H9 (cell line): ENCODE results near the gene SERPINB11. TPM values are rescaled to one million over a fixed set of nuclear protein-coding genes. Genes with fewer than 3 reads are reported as not detected.

Experiments used
- DNase-seq: peaks from one replicate; pipeline ENCODE4 v3.0.0-alpha.2; 2017
- H2AFZ ChIP-seq: one replicate; pipeline ENCODE4 v1.6.1; 2013; ENCODE audit warnings: mild to moderate bottlenecking, low read length, control low read depth, moderate library complexity
- H2AK5ac ChIP-seq: 2 replicates; pipeline ENCODE4 v1.6.1; 2013; ENCODE audit warnings: low read length, control low read depth, mixed read lengths; ENCODE audit not compliant: insufficient read length
- H2BK120ac ChIP-seq: one replicate; pipeline ENCODE4 v1.6.1; 2013; ENCODE audit warnings: low read depth, mild to moderate bottlenecking, low read length, control low read depth, inconsistent platforms; ENCODE audit not compliant: poor library complexity, severe bottlenecking
- H2BK12ac ChIP-seq: 2 replicates; pipeline ENCODE4 v1.6.1; 2013; ENCODE audit warnings: low read length, control low read depth, mixed read lengths, low read depth; ENCODE audit not compliant: insufficient read length
- H2BK15ac ChIP-seq: 2 replicates; pipeline ENCODE4 v1.6.1; 2013; ENCODE audit warnings: low read depth, low read length, control low read depth
- H2BK20ac ChIP-seq: one replicate; pipeline ENCODE4 v1.6.1; 2013; ENCODE audit warnings: low read depth, mild to moderate bottlenecking, low read length, control low read depth, inconsistent platforms; ENCODE audit not compliant: poor library complexity, severe bottlenecking
- H2BK5ac ChIP-seq: 2 replicates; pipeline ENCODE4 v1.6.1; 2013; ENCODE audit warnings: low read length, control low read depth, mixed read lengths; ENCODE audit not compliant: insufficient read length
- H3K14ac ChIP-seq: 2 replicates; pipeline ENCODE4 v1.6.1; 2013; ENCODE audit warnings: low read length, control low read depth; ENCODE audit not compliant: insufficient read depth
- H3K18ac ChIP-seq: 2 replicates; pipeline ENCODE4 v1.6.1; 2013; ENCODE audit warnings: low read depth, mild to moderate bottlenecking, mixed read lengths, low read length, control low read depth; ENCODE audit not compliant: insufficient read length
- H3K23ac ChIP-seq: 2 replicates; pipeline ENCODE4 v1.6.1; 2013; ENCODE audit warnings: low read length, control low read depth, mixed read lengths, low read depth; ENCODE audit not compliant: insufficient read length
- H3K23me2 ChIP-seq: 2 replicates; pipeline ENCODE4 v1.6.1; 2013; ENCODE audit warnings: low read depth, mild to moderate bottlenecking, mixed read lengths, low read length, control low read depth; ENCODE audit not compliant: insufficient read length, poor library complexity, severe bottlenecking
- H3K27ac ChIP-seq: 2 replicates; pipeline ENCODE4 v1.5.1; 2013; ENCODE audit warnings: low read length, control low read depth, mixed read lengths, low read depth; ENCODE audit not compliant: insufficient read length
- H3K27me3 ChIP-seq: 2 replicates; pipeline ENCODE4 v1.6.1; 2013; ENCODE audit warnings: low read length, control low read depth, inconsistent platforms; ENCODE audit not compliant: insufficient read depth
- H3K4ac ChIP-seq: 2 replicates; pipeline ENCODE4 v1.6.1; 2013; ENCODE audit warnings: low read depth, mild to moderate bottlenecking, control low read depth, inconsistent platforms, low read length, moderate library complexity
- H3K4me1 ChIP-seq: 2 replicates; pipeline ENCODE4 v1.6.1; 2013; ENCODE audit warnings: low read length, control low read depth, inconsistent platforms; ENCODE audit not compliant: insufficient read depth
- H3K4me2 ChIP-seq: 2 replicates; pipeline ENCODE4 v1.6.1; 2013; ENCODE audit warnings: low read length, control low read depth, mixed read lengths; ENCODE audit not compliant: insufficient read length, insufficient read depth
- H3K56ac ChIP-seq: 2 replicates; pipeline ENCODE4 v1.6.1; 2013; ENCODE audit warnings: low read depth, mild to moderate bottlenecking, mixed read lengths, low read length, control low read depth; ENCODE audit not compliant: insufficient read length
- H3K79me1 ChIP-seq: 2 replicates; pipeline ENCODE4 v1.6.1; 2013; ENCODE audit warnings: low read depth, mild to moderate bottlenecking, moderate library complexity, low read length, control low read depth, inconsistent platforms; ENCODE audit not compliant: insufficient read depth, poor library complexity, severe bottlenecking
- H3K79me2 ChIP-seq: 2 replicates; pipeline ENCODE4 v1.6.1; 2013; ENCODE audit warnings: low read length, control low read depth, inconsistent platforms; ENCODE audit not compliant: insufficient read depth
- H3K9ac ChIP-seq: 2 replicates; pipeline ENCODE4 v1.6.1; 2013; ENCODE audit warnings: low read length, control low read depth, mixed read lengths; ENCODE audit not compliant: insufficient read length; ENCODE audit errors: extremely low read depth
- H3K9me3 ChIP-seq: one replicate; pipeline ENCODE4 v1.6.1; 2013; ENCODE audit warnings: low read depth, low read length, inconsistent platforms; ENCODE audit not compliant: control insufficient read depth
- H3T11ph ChIP-seq: one replicate; pipeline ENCODE4 v1.6.1; 2013; ENCODE audit warnings: mild to moderate bottlenecking, low read length, control low read depth, inconsistent platforms
- H4K20me1 ChIP-seq: one replicate; pipeline ENCODE4 v1.6.1; 2013; ENCODE audit not compliant: control insufficient read depth, insufficient read length, insufficient read depth
- H4K5ac ChIP-seq: 2 replicates; pipeline ENCODE4 v1.6.1; 2013; ENCODE audit warnings: low read depth, mild to moderate bottlenecking, mixed read lengths, low read length, control low read depth; ENCODE audit not compliant: insufficient read length
- H4K8ac ChIP-seq: replicated peaks from 2 replicates; pipeline ENCODE4 v1.6.1; 2013; ENCODE audit warnings: low read length, control low read depth, mixed read lengths, low read depth; ENCODE audit not compliant: insufficient read length
- H4K91ac ChIP-seq: 2 replicates; pipeline ENCODE4 v1.6.1; 2013; ENCODE audit warnings: low read depth, mild to moderate bottlenecking, moderate library complexity, mixed read lengths, low read length, control low read depth; ENCODE audit not compliant: insufficient read length
- H3K27ac Mint-ChIP-seq, 3 experiments: 2 replicates in 2 of 3; 3 replicates in 1 of 3; pipeline ENCODE4 v1.8.0; 2020 to 2021; ENCODE audit warnings: mixed read lengths in 3 of 3, mild to moderate bottlenecking in 1 of 3, moderate library complexity in 1 of 3
- H3K27me3 Mint-ChIP-seq: 2 replicates; pipeline ENCODE4 v1.8.0; 2021; ENCODE audit warnings: low read depth, mild to moderate bottlenecking, moderate library complexity, mixed read lengths
- H3K36me3 Mint-ChIP-seq, 3 experiments: 2 replicates in 2 of 3; 3 replicates in 1 of 3; pipeline ENCODE4 v1.8.0; 2020 to 2021; ENCODE audit warnings: low read depth in 3 of 3, mixed read lengths in 3 of 3; ENCODE audit not compliant: insufficient read depth in 1 of 3
- H3K4me1 Mint-ChIP-seq, 2 experiments: 2 replicates each; pipeline ENCODE4 v1.8.0; 2020; ENCODE audit warnings: mixed read lengths in 2 of 2
- H3K4me3 Mint-ChIP-seq, 2 experiments: 2 replicates in 1 of 2; 3 replicates in 1 of 2; pipeline ENCODE4 v1.8.0; 2020 to 2021; ENCODE audit warnings: mild to moderate bottlenecking in 2 of 2, mixed read lengths in 2 of 2, moderate library complexity in 1 of 2
- H3K9me3 Mint-ChIP-seq, 2 experiments: 2 replicates in 1 of 2; 3 replicates in 1 of 2; pipeline ENCODE4 v1.8.0; 2020; ENCODE audit warnings: mild to moderate bottlenecking in 2 of 2, mixed read lengths in 2 of 2, moderate library complexity in 1 of 2
- CTCF ChIP-seq: fragments of 200-600 bp; sonication (generic); conservative IDR thresholded peaks from 3 replicates; pipeline ENCODE4 v1.8.0; 2021; ENCODE audit warnings: antibody characterized with exemption, mild to moderate bottlenecking
- WGBS: extraction: QIAGEN DNeasy Blood & Tissue Kit; methylation state at CpG from one replicate; pipeline ENCODE4 v1.1.7; 2013; ENCODE audit warnings: missing lambda C conversion rate, low lambda C conversion rate, mixed read lengths; ENCODE audit not compliant: insufficient read length; ENCODE audit errors: extremely low coverage; 5-methylcytosine and 5-hydroxymethylcytosine counted together
- total RNA-seq: library from RNA; stranded (reverse); gene quantifications from 2 replicates; pipeline ENCODE4 v1.2.1, GENCODE V29; 2021

Gene SERPINB11
- total RNA-seq, 1 experiment from 2014 or later = not detected

DNA sequence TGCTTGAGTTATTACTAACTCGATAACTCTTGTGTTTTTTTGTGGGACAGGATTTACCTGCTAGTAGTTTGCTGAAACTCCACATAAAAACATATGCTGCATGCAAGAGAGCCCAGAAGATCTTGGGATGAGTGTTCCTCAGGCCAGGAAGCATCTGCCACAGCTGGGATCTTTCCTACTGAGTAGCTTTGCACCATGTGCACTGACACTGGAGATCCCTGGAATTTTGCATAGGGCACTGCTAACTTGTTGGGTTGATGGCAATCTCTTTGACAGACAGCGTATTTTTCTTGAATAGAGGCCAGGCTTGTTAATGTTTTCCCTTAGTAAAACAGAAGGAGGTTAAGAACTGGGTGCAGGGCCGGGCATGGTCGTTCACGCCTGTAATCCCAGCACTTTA lies 808 bp upstream of the SERPINB11 start:
- Mint-ChIP-seq H3K4me1 (no peaks in the 10 kb centered on the region), H3K27ac (no peak overlapping the region), H3K4me3 (no peak overlapping the region), H3K36me3 (no peaks in the 10 kb centered on the region), H3K27me3 (no peaks in the 10 kb centered on the region; the same call in 1 of the 2 replicates), H3K9me3 (no peaks in the 10 kb centered on the region)
- no peaks in the 10 kb centered on the region for H4K20me1 ChIP-seq
- no peak for TF ChIP-seq CTCF
- H3K79me1 ChIP-seq = no peaks in the 10 kb centered on the region
- H3K4me1 ChIP-seq = no peaks in the 10 kb centered on the region
- no peak overlapping the region for H3K56ac ChIP-seq
- no peak overlapping the region for H3K23ac ChIP-seq
- no CpG with 5 or more reads among the region's 5 CpGs for WGBS
- no peak overlapping the region for H4K91ac ChIP-seq
- H4K5ac ChIP-seq = no peak overlapping the region
- no peak overlapping the region for H3K27ac ChIP-seq
- no peaks in the 10 kb centered on the region for H3K27me3 ChIP-seq
- no peak overlapping the region for H4K8ac ChIP-seq
- DNase-seq = no peak
- H3K4me2 ChIP-seq = no peak overlapping the region
- H2AFZ ChIP-seq = no peak overlapping the region
- H2BK15ac ChIP-seq = no peak overlapping the region
- H2BK5ac ChIP-seq = no peak overlapping the region
- H3K23me2 ChIP-seq = no peaks in the 10 kb centered on the region
- no peaks in the 10 kb centered on the region for H3K9me3 ChIP-seq
- no peak overlapping the region for H2AK5ac ChIP-seq
- H3K18ac ChIP-seq = no peak overlapping the region
- no peaks in the 10 kb centered on the region for H3K79me2 ChIP-seq
- no peak overlapping the region for H3K4ac ChIP-seq
- no peak overlapping the region for H3K14ac ChIP-seq
- no peak overlapping the region for H2BK120ac ChIP-seq
- no peak overlapping the region for H2BK20ac ChIP-seq
- no peak overlapping the region for H3T11ph ChIP-seq
- H2BK12ac ChIP-seq = no peak overlapping the region
- H3K9ac ChIP-seq = no peak overlapping the region
